HUES48 (cell line): ENCODE measurements around the gene STRAP.

ENCODE experiments used
- H3K27ac ChIP-seq: one replicate; pipeline ENCODE4 v1.7.0; 2013; ENCODE audit warnings: low read depth, low read length, inconsistent platforms
- H3K27me3 ChIP-seq: 2 replicates; pipeline ENCODE4 v1.6.1; 2013; ENCODE audit warnings: mild to moderate bottlenecking, low read length; ENCODE audit not compliant: control insufficient read depth, insufficient read depth
- H3K36me3 ChIP-seq: 2 replicates; pipeline ENCODE4 v1.6.1; 2013; ENCODE audit warnings: low read length; ENCODE audit not compliant: control insufficient read depth, insufficient read depth
- H3K4me1 ChIP-seq: 2 replicates; pipeline ENCODE4 v1.6.1; 2013; ENCODE audit warnings: mild to moderate bottlenecking, low read length; ENCODE audit not compliant: control insufficient read depth, insufficient read depth
- H3K4me3 ChIP-seq: 2 replicates; pipeline ENCODE4 v1.5.1; 2013; ENCODE audit warnings: mild to moderate bottlenecking, low read depth, low read length
- H3K9ac ChIP-seq: 2 replicates; pipeline ENCODE4 v1.6.1; 2013; ENCODE audit warnings: mild to moderate bottlenecking, low read depth, low read length, moderate library complexity
- H3K9me3 ChIP-seq: 2 replicates; pipeline ENCODE4 v1.6.1; 2013; ENCODE audit warnings: low read length; ENCODE audit not compliant: control insufficient read depth, insufficient read depth

The STRAP gene

GRCh38 chr12:15853877-15854276 lies 28.3 kb upstream of the STRAP start:
- H3K27ac ChIP-seq, result no peak overlapping the region
- H3K9ac ChIP-seq, result no peak overlapping the region
- no peaks in the 10 kb centered on the region for H3K27me3 ChIP-seq
- H3K36me3 ChIP-seq, result no peaks in the 10 kb centered on the region
- H3K4me1 ChIP-seq, result no peaks in the 10 kb centered on the region
- H3K9me3 ChIP-seq, result no peaks in the 10 kb centered on the region
- no peak overlapping the region for H3K4me3 ChIP-seq

GRCh38 chr12:15854916-15855315 lies 27.3 kb upstream of the STRAP start:
- H3K4me3 ChIP-seq, result no peak overlapping the region
- no peaks in the 10 kb centered on the region for H3K27me3 ChIP-seq
- no peaks in the 10 kb centered on the region for H3K36me3 ChIP-seq
- no peaks in the 10 kb centered on the region for H3K9me3 ChIP-seq
- H3K9ac ChIP-seq, result no peak overlapping the region
- H3K4me1 ChIP-seq, result no peaks in the 10 kb centered on the region
- no peak overlapping the region for H3K27ac ChIP-seq

GRCh38 chr12:15855646-15856045 lies 26.5 kb upstream of the STRAP start:
- H3K9ac ChIP-seq, result no peak overlapping the region

GRCh38 chr12:15856097-15856982 lies 25.8 kb upstream of the STRAP start:
- no peak overlapping the region for H3K9ac ChIP-seq
- H3K36me3 ChIP-seq, result no peaks in the 10 kb centered on the region
- H3K27ac ChIP-seq, result no peak overlapping the region
- H3K4me1 ChIP-seq, result no peaks in the 10 kb centered on the region
- no peak overlapping the region for H3K4me3 ChIP-seq
- no peaks in the 10 kb centered on the region for H3K27me3 ChIP-seq
- H3K9me3 ChIP-seq, result no peaks in the 10 kb centered on the region

More at GRCh38 chr12:15855646-15856045, 26.5 kb upstream of the STRAP start:
- H3K27me3 ChIP-seq, result no peaks in the 10 kb centered on the region
- no peaks in the 10 kb centered on the region for H3K36me3 ChIP-seq
- no peak overlapping the region for H3K4me3 ChIP-seq
- no peaks in the 10 kb centered on the region for H3K4me1 ChIP-seq
- no peak overlapping the region for H3K27ac ChIP-seq
- no peaks in the 10 kb centered on the region for H3K9me3 ChIP-seq

- Histone ChIP-seq H3K4me1 (peaks cover 3% of the 10 kb centered on the region; the same call in 1 of the 2 replicates), H3K27me3 (no peaks in the 10 kb centered on the region), H3K4me3 (no peak overlapping the region), H3K9ac (no peak overlapping the region), H3K27ac (no peak overlapping the region), H3K9me3 (no peaks in the 10 kb centered on the region), H3K36me3 (no peaks in the 10 kb centered on the region)
These were observed 23.8 kb upstream of the STRAP start for GRCh38 chr12:15858353-15858752.

GRCh38 chr12:15859116-15859515 lies 23.1 kb upstream of the STRAP start:
- H3K27ac ChIP-seq, result no peak overlapping the region
- H3K27me3 ChIP-seq, result no peaks in the 10 kb centered on the region
- H3K4me1 ChIP-seq, result peaks cover 11% of the 10 kb centered on the region
- H3K9me3 ChIP-seq, result no peaks in the 10 kb centered on the region
- no peak overlapping the region for H3K4me3 ChIP-seq
- H3K9ac ChIP-seq, result no peak overlapping the region
- H3K36me3 ChIP-seq, result no peaks in the 10 kb centered on the region

GRCh38 chr12:15861404-15861803 lies 20.8 kb upstream of the STRAP start:
- no peak overlapping the region for H3K4me3 ChIP-seq
- no peaks in the 10 kb centered on the region for H3K27me3 ChIP-seq
- peaks cover 11% of the 10 kb centered on the region for H3K4me1 ChIP-seq
- no peaks in the 10 kb centered on the region for H3K9me3 ChIP-seq
- H3K9ac ChIP-seq, result no peak overlapping the region
- H3K27ac ChIP-seq, result no peak overlapping the region
- no peaks in the 10 kb centered on the region for H3K36me3 ChIP-seq

- Histone ChIP-seq H3K4me3 (no peak overlapping the region), H3K9me3 (no peaks in the 10 kb centered on the region), H3K36me3 (no peaks in the 10 kb centered on the region), H3K27me3 (no peaks in the 10 kb centered on the region), H3K9ac (no peak overlapping the region), H3K27ac (no peak overlapping the region), H3K4me1 (peaks cover 11% of the 10 kb centered on the region)
These were observed 19.3 kb upstream of the STRAP start for GRCh38 chr12:15862840-15863239.

- peaks cover 11% of the 10 kb centered on the region for H3K4me1 ChIP-seq
- 0 out of 2 replicates have a peak overlapping the region, but pooled peaks have one; percentile 3 for H3K4me3 ChIP-seq
- no peaks in the 10 kb centered on the region for H3K27me3 ChIP-seq
- no peaks in the 10 kb centered on the region for H3K36me3 ChIP-seq
- no peak overlapping the region for H3K9ac ChIP-seq
- no peaks in the 10 kb centered on the region for H3K9me3 ChIP-seq
- peak overlapping the region; percentile 2 for H3K27ac ChIP-seq
These were observed 18.8 kb upstream of the STRAP start for GRCh38 chr12:15863372-15863771.

- no peak overlapping the region for H3K27ac ChIP-seq
- H3K27me3 ChIP-seq, result no peaks in the 10 kb centered on the region
- no peak overlapping the region for H3K4me3 ChIP-seq
- no peaks in the 10 kb centered on the region for H3K36me3 ChIP-seq
- peaks cover 11% of the 10 kb centered on the region for H3K4me1 ChIP-seq
- H3K9me3 ChIP-seq, result no peaks in the 10 kb centered on the region
- no peak overlapping the region for H3K9ac ChIP-seq
These were observed 18.2 kb upstream of the STRAP start for GRCh38 chr12:15863984-15864383.

GRCh38 chr12:15868186-15868585 lies 14.0 kb upstream of the STRAP start:
- H3K36me3 ChIP-seq, result no peaks in the 10 kb centered on the region
- no peak overlapping the region for H3K4me3 ChIP-seq
- peaks cover 19% of the 10 kb centered on the region for H3K4me1 ChIP-seq
- H3K9me3 ChIP-seq, result no peaks in the 10 kb centered on the region
- no peaks in the 10 kb centered on the region for H3K27me3 ChIP-seq
- no peak overlapping the region for H3K9ac ChIP-seq
- no peak overlapping the region for H3K27ac ChIP-seq
